ENCODE data around the gene SYNE2. TPM values are rescaled to one million over a fixed set of nuclear protein-coding genes. Genes with fewer than 3 reads are reported as not detected.
A peak's percentile ranks its signal among the peaks of the same experiment; 100 is the strongest.
"Not testable (repeated sequence)": the region's sequence is repeated elsewhere in the genome, so short reads cannot be mapped to it uniquely, and the experiment has no call there.

Gene SYNE2
- total and polyA plus RNA-seq, 2 donors (not counting 1 experiment from before 2014, with no cell fraction given): 3.1 to 15.4 TPM

DNA sequence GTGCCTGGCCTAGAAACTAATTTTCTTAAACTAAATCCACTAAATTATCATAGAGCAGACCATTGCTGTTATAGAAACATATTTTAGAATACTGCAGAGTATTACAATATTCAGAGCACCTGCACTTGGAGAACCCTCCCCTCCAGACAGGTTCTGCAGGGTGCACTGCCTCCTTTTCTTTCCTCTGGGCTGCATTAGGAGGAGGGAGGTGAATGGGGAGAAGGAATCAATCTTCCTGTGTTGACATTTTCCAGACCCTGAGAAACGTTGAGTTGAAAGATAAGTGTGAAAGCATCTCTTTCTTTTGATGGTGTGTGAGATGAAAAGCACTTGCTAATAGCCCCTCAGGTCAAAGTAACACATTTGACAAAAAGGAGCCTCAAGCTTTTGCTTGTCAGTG is 7.3 kb downstream of the SYNE2 start:
- Histone ChIP-seq H3K4me1 (ENCODE audit: control insufficient read depth, extremely low read depth, insufficient read depth, low read length) (no peaks in the 10 kb centered on the region), H3K4me3 (replicated peaks in 1 of 4; ENCODE audit: control extremely low read depth in 1 of 4, insufficient read depth in 1 of 4, low read depth in 3 of 4, low read length in 4 of 4) (no peak overlapping the region), H3K9me3 (ENCODE audit: control insufficient read depth, insufficient read depth, low read depth, low read length) (no peaks in the 10 kb centered on the region), H2AFZ (ENCODE audit: low read length) (no peak overlapping the region), H3K27ac (ENCODE audit: insufficient read depth, low read length) (no peak overlapping the region), H3K36me3 (ENCODE audit: control insufficient read depth, insufficient read depth, low read length) (no peaks in the 10 kb centered on the region), H3K27me3 (ENCODE audit: control insufficient read depth, insufficient read depth, low read length) (no peaks in the 10 kb centered on the region), H4K20me1 (ENCODE audit: control insufficient read depth, extremely low read depth, insufficient read depth, low read length) (no peaks in the 10 kb centered on the region), H3K79me2 (ENCODE audit: control insufficient read depth, insufficient read depth, low read length) (no peaks in the 10 kb centered on the region), H3K9ac (ENCODE audit: insufficient read depth, low read length) (no peak overlapping the region), H3K4me2 (ENCODE audit: extremely low read depth, insufficient read depth, low read length) (no peak overlapping the region)
- TF ChIP-seq CTCF (conservative IDR thresholded peaks at IDR 0.05 in 1 of 2, IDR thresholded peaks at IDR 0.05 in 1 of 2; ENCODE audit: low read depth in 1 of 2, low read length in 2 of 2) (no peak), EZH2 (IDR thresholded peaks at IDR 0.05; ENCODE audit: low read length, missing control alignments) (no peak)
- DNase-seq (ENCODE audit: low read depth in 2 of 2): no peak

GRCh38 chr14:63862163-63862562 is 9.4 kb downstream of the SYNE2 start:
- no peaks in the 10 kb centered on the region for H3K27me3 ChIP-seq (ENCODE audit: control insufficient read depth, insufficient read depth, low read length)
- no peaks in the 10 kb centered on the region for H3K9me3 ChIP-seq (ENCODE audit: control insufficient read depth, insufficient read depth, low read depth, low read length)
- no peak for TF ChIP-seq EZH2 (IDR thresholded peaks at IDR 0.05; ENCODE audit: low read length, missing control alignments)
- TF ChIP-seq CTCF (conservative IDR thresholded peaks at IDR 0.05 in 1 of 2, IDR thresholded peaks at IDR 0.05 in 1 of 2; ENCODE audit: low read depth in 1 of 2, low read length in 2 of 2): no peak
- H2AFZ ChIP-seq (ENCODE audit: low read length): no peak overlapping the region
- H3K4me1 ChIP-seq (ENCODE audit: control insufficient read depth, extremely low read depth, insufficient read depth, low read length): no peaks in the 10 kb centered on the region
- no peak for DNase-seq (ENCODE audit: low read depth in 2 of 2)
- H3K9ac ChIP-seq (ENCODE audit: insufficient read depth, low read length): no peak overlapping the region
- no peak overlapping the region for H3K4me2 ChIP-seq (ENCODE audit: extremely low read depth, insufficient read depth, low read length)
- no peaks in the 10 kb centered on the region for H3K36me3 ChIP-seq (ENCODE audit: control insufficient read depth, insufficient read depth, low read length)
- H3K79me2 ChIP-seq (ENCODE audit: control insufficient read depth, insufficient read depth, low read length): no peaks in the 10 kb centered on the region
- H3K4me3 ChIP-seq (replicated peaks in 1 of 4; ENCODE audit: control extremely low read depth in 1 of 4, insufficient read depth in 1 of 4, low read depth in 3 of 4, low read length in 4 of 4): no peak overlapping the region
- H3K27ac ChIP-seq (ENCODE audit: insufficient read depth, low read length): no peak overlapping the region
- no peaks in the 10 kb centered on the region for H4K20me1 ChIP-seq (ENCODE audit: control insufficient read depth, extremely low read depth, insufficient read depth, low read length)

GRCh38 chr14:63863004-63863403 is 10.2 kb downstream of the SYNE2 start:
- H3K9me3 ChIP-seq (ENCODE audit: control insufficient read depth, insufficient read depth, low read depth, low read length): no peaks in the 10 kb centered on the region
- H3K27ac ChIP-seq (ENCODE audit: insufficient read depth, low read length): no peak overlapping the region
- no peak overlapping the region for H3K4me2 ChIP-seq (ENCODE audit: extremely low read depth, insufficient read depth, low read length)
- H3K27me3 ChIP-seq (ENCODE audit: control insufficient read depth, insufficient read depth, low read length): no peaks in the 10 kb centered on the region
- H2AFZ ChIP-seq (ENCODE audit: low read length): no peak overlapping the region
- no peaks in the 10 kb centered on the region for H3K36me3 ChIP-seq (ENCODE audit: control insufficient read depth, insufficient read depth, low read length)
- H3K9ac ChIP-seq (ENCODE audit: insufficient read depth, low read length): no peak overlapping the region
- TF ChIP-seq CTCF (conservative IDR thresholded peaks at IDR 0.05 in 1 of 2, IDR thresholded peaks at IDR 0.05 in 1 of 2; ENCODE audit: low read depth in 1 of 2, low read length in 2 of 2): no peak
- TF ChIP-seq EZH2 (IDR thresholded peaks at IDR 0.05; ENCODE audit: low read length, missing control alignments): no peak
- no peaks in the 10 kb centered on the region for H3K79me2 ChIP-seq (ENCODE audit: control insufficient read depth, insufficient read depth, low read length)
- no peak for DNase-seq (ENCODE audit: low read depth in 2 of 2)
- H4K20me1 ChIP-seq (ENCODE audit: control insufficient read depth, extremely low read depth, insufficient read depth, low read length): no peaks in the 10 kb centered on the region
- H3K4me1 ChIP-seq (ENCODE audit: control insufficient read depth, extremely low read depth, insufficient read depth, low read length): no peaks in the 10 kb centered on the region
- no peak overlapping the region for H3K4me3 ChIP-seq (replicated peaks in 1 of 4; ENCODE audit: control extremely low read depth in 1 of 4, insufficient read depth in 1 of 4, low read depth in 3 of 4, low read length in 4 of 4)

DNA sequence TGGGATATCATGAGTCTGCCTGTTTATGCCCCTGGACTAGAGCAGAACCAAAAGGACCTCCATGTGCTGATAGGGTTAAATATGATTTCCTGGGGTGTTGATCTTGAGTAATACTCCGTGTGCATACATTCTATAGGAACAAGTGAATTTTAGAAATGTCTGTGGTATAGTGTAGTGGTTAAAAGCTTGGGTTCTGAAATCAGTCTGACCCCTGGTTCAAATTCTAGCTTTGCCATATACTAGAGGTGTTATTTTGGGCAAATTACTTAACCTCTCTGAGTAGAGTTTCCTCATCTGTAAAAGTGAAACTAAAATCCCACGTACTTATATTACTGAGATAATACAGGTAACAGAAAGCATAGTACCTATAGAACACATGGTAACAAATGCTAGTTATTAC is 12.0 kb downstream of the SYNE2 start:
- H3K36me3 ChIP-seq (ENCODE audit: control insufficient read depth, insufficient read depth, low read length); H3K27me3 ChIP-seq (ENCODE audit: control insufficient read depth, insufficient read depth, low read length); H4K20me1 ChIP-seq (ENCODE audit: control insufficient read depth, extremely low read depth, insufficient read depth, low read length); H3K4me3 ChIP-seq (replicated peaks in 1 of 4; ENCODE audit: control extremely low read depth in 1 of 4, insufficient read depth in 1 of 4, low read depth in 3 of 4, low read length in 4 of 4); H2AFZ ChIP-seq (ENCODE audit: low read length); H3K79me2 ChIP-seq (ENCODE audit: control insufficient read depth, insufficient read depth, low read length); H3K4me1 ChIP-seq (ENCODE audit: control insufficient read depth, extremely low read depth, insufficient read depth, low read length); H3K9ac ChIP-seq (ENCODE audit: insufficient read depth, low read length); H3K9me3 ChIP-seq (ENCODE audit: control insufficient read depth, insufficient read depth, low read depth, low read length); DNase-seq (ENCODE audit: low read depth in 2 of 2): not testable (repeated sequence)
- H3K4me2 ChIP-seq (ENCODE audit: extremely low read depth, insufficient read depth, low read length): peak overlapping the region; percentile 32
- H3K27ac ChIP-seq (ENCODE audit: insufficient read depth, low read length): peak overlapping the region; percentile 10

Data from fibroblast of lung (primary cell).